ENCODE data around the gene OR2C1.

- TF ChIP-seq ARNTL (CRISPR knock-in tag; IDR thresholded peaks at IDR 0.05; ENCODE audit: borderline replicate concordance, low read depth) (no peak), CSRNP3 (CRISPR knock-in tag; IDR thresholded peaks at IDR 0.05) (no peak), BACH2 (CRISPR knock-in tag; IDR thresholded peaks at IDR 0.05; ENCODE audit: borderline replicate concordance) (no peak), PATZ1 (CRISPR knock-in tag; IDR thresholded peaks at IDR 0.05; ENCODE audit: borderline replicate concordance) (no peak), ZC3H10 (CRISPR knock-in tag; IDR thresholded peaks at IDR 0.05) (no peak), RARB (CRISPR knock-in tag; IDR thresholded peaks at IDR 0.05) (no peak)
- TF ChIP-seq, protein P1, sequence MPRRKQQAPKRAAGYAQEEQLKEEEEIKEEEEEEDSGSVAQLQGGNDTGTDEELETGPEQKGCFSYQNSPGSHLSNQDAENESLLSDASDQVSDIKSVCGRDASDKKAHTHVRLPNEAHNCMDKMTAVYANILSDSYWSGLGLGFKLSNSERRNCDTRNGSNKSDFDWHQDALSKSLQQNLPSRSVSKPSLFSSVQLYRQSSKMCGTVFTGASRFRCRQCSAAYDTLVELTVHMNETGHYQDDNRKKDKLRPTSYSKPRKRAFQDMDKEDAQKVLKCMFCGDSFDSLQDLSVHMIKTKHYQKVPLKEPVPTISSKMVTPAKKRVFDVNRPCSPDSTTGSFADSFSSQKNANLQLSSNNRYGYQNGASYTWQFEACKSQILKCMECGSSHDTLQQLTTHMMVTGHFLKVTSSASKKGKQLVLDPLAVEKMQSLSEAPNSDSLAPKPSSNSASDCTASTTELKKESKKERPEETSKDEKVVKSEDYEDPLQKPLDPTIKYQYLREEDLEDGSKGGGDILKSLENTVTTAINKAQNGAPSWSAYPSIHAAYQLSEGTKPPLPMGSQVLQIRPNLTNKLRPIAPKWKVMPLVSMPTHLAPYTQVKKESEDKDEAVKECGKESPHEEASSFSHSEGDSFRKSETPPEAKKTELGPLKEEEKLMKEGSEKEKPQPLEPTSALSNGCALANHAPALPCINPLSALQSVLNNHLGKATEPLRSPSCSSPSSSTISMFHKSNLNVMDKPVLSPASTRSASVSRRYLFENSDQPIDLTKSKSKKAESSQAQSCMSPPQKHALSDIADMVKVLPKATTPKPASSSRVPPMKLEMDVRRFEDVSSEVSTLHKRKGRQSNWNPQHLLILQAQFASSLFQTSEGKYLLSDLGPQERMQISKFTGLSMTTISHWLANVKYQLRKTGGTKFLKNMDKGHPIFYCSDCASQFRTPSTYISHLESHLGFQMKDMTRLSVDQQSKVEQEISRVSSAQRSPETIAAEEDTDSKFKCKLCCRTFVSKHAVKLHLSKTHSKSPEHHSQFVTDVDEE (CRISPR knock-in tag; IDR thresholded peaks at IDR 0.05): no peak
- TF ChIP-seq, protein P2, sequence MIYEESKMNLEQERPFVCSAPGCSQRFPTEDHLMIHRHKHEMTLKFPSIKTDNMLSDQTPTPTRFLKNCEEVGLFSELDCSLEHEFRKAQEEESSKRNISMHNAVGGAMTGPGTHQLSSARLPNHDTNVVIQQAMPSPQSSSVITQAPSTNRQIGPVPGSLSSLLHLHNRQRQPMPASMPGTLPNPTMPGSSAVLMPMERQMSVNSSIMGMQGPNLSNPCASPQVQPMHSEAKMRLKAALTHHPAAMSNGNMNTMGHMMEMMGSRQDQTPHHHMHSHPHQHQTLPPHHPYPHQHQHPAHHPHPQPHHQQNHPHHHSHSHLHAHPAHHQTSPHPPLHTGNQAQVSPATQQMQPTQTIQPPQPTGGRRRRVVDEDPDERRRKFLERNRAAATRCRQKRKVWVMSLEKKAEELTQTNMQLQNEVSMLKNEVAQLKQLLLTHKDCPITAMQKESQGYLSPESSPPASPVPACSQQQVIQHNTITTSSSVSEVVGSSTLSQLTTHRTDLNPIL (CRISPR knock-in tag; IDR thresholded peaks at IDR 0.05; ENCODE audit: low read depth): no peak
These were observed 33.9 kb upstream of the OR2C1 start for GRCh38 chr16:3321816-3322215.

Measured in SK-N-SH treated with all-trans-retinoic acid at 6 μM for 48 hours (cell line).